ENCODE results near the gene THOP1.

DNA sequence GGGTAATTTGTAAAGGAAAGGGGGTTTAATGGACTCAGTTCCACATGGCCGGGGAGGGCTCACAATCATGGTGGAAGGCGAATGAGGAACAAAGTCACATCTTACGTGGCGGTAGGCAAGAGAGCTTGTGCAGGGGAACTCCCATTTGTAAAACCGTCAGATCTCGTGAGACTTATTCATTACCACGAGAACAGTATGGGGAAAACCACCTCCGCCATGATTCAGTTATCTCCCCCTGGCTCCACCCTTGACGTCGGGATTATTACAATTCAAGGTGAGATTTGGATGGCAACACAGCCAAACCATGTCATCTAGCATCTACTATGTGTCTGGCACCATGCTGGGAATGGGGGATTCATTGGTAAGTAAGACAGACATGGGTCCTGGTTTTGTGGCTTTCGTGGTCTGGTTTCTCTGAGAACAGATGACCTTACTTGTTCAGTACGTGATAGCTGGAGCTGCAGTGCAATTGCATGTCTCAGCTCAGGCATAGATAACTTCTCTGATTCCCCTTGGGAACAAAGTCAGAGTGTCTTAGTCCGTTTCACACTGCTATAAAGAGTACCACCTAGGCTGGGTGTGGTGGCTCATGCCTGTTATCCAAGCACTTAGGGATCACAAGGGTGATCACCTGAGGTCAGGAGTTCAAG, 42.7 kb downstream of the THOP1 start:
- TF ChIP-seq, protein P1, sequence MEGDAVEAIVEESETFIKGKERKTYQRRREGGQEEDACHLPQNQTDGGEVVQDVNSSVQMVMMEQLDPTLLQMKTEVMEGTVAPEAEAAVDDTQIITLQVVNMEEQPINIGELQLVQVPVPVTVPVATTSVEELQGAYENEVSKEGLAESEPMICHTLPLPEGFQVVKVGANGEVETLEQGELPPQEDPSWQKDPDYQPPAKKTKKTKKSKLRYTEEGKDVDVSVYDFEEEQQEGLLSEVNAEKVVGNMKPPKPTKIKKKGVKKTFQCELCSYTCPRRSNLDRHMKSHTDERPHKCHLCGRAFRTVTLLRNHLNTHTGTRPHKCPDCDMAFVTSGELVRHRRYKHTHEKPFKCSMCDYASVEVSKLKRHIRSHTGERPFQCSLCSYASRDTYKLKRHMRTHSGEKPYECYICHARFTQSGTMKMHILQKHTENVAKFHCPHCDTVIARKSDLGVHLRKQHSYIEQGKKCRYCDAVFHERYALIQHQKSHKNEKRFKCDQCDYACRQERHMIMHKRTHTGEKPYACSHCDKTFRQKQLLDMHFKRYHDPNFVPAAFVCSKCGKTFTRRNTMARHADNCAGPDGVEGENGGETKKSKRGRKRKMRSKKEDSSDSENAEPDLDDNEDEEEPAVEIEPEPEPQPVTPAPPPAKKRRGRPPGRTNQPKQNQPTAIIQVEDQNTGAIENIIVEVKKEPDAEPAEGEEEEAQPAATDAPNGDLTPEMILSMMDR (IDR thresholded peaks at IDR 0.05): no peak
- TF ChIP-seq, protein P2, sequence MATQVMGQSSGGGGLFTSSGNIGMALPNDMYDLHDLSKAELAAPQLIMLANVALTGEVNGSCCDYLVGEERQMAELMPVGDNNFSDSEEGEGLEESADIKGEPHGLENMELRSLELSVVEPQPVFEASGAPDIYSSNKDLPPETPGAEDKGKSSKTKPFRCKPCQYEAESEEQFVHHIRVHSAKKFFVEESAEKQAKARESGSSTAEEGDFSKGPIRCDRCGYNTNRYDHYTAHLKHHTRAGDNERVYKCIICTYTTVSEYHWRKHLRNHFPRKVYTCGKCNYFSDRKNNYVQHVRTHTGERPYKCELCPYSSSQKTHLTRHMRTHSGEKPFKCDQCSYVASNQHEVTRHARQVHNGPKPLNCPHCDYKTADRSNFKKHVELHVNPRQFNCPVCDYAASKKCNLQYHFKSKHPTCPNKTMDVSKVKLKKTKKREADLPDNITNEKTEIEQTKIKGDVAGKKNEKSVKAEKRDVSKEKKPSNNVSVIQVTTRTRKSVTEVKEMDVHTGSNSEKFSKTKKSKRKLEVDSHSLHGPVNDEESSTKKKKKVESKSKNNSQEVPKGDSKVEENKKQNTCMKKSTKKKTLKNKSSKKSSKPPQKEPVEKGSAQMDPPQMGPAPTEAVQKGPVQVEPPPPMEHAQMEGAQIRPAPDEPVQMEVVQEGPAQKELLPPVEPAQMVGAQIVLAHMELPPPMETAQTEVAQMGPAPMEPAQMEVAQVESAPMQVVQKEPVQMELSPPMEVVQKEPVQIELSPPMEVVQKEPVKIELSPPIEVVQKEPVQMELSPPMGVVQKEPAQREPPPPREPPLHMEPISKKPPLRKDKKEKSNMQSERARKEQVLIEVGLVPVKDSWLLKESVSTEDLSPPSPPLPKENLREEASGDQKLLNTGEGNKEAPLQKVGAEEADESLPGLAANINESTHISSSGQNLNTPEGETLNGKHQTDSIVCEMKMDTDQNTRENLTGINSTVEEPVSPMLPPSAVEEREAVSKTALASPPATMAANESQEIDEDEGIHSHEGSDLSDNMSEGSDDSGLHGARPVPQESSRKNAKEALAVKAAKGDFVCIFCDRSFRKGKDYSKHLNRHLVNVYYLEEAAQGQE (IDR thresholded peaks at IDR 0.05; ENCODE audit: insufficient read depth in 1 of 2, low read depth in 2 of 2, low read length in 1 of 2): no peak
- TF ChIP-seq TCF7L2 (IDR thresholded peaks at IDR 0.05; ENCODE audit: low read depth, low read length): no peak

All from Panc1 (cell line).